ENCODE results near the gene ABCG8. TPM values are rescaled to one million over a fixed set of nuclear protein-coding genes. Genes with fewer than 3 reads are reported as not detected.

The ABCG8 gene
- total RNA-seq, 4 donors from 2014 or later: not detected

DNA sequence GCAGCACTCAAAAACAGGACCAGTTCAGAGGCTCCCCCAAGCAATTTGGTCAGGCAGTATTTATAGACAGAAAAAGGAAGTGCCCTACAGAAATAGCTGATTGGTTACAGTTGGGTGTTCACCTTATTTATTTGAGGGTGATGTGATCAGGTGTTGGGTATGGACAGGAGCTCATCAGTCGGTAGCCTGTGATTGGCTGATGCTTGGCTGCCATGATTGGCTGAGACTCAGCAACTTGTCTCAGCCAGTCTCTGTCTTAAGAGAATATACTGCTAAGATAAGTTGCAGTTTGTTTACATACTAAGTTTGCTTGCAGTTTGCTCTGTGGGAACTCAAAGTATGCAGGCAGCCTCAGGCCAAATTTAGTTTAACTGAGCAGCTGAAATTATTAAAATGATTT is 9.4 kb downstream of the ABCG8 start:
- Histone ChIP-seq H3K4me1 (no peaks in the 10 kb centered on the region), H3K9me3 (no peaks in the 10 kb centered on the region), H3K27me3 (peaks cover 0 to 3% of the 10 kb centered on the region in 2 donors), H3K4me3 (no peak overlapping the region), H3K36me3 (no peaks in the 10 kb centered on the region), H3K27ac (no peak overlapping the region)
- no peak for DNase-seq (ENCODE audit: low spot score in 2 of 2)
- no peak for TF ChIP-seq EP300 (IDR thresholded peaks at IDR 0.05)
- TF ChIP-seq POLR2A (IDR thresholded peaks at IDR 0.05): no peak
- no peak for TF ChIP-seq CTCF (IDR thresholded peaks at IDR 0.05)
- WGBS, 2 donors: 81 to 94% methylated on average over 1 of the region's 1 CpG

DNA sequence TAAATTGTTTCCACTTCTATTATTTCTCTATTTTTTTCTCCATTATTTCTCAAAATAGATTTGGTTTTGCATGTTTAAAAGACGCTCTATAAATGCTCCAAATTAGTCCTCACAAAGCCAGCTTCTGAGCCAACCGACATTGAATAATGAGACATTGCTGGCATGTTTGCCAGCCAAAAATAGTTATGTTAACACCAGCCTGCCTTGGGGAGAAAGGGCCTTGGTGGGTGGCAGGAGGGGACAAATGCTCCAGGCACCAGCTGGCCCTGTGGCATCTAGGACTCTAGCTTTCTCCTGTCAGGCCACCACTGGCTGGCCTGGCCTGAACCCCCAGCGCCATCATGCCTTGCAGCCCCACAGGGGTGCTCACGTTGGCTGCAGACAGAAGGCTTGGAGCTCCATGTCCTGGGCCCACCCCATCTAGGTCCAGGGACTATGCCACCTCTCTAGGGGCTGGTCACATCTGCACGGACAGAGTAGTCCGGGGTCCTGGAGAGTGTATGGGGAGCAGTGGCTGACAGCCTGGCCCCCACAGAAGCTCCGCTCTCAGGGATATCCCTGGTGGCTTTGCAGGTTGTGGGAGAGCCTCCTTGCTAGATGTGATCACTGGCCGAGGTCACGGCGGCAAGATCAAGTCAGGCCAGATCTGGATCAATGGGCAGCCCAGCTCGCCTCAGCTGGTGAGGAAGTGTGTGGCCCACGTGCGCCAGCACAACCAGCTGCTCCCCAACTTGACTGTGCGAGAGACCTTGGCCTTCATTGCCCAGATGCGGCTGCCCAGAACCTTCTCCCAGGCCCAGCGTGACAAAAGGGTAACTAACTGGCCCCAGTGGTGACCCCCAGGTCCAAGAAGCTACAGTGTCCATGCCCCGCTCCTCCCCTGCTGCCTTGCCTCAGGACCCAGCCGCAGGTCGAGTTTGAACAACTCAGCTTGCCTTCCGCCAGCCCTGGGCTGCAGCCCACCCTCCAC is 12.5 kb downstream of the ABCG8 start:
- Histone ChIP-seq H3K27ac (no peak overlapping the region), H3K9me3 (no peaks in the 10 kb centered on the region), H3K4me3 (no peak overlapping the region), H3K4me1 (no peaks in the 10 kb centered on the region), H3K27me3 (peaks cover 0 to 9% of the 10 kb centered on the region in 2 donors), H3K36me3 (no peaks in the 10 kb centered on the region)
- no peak for DNase-seq (ENCODE audit: low spot score in 2 of 2)
- no peak for TF ChIP-seq EP300 (IDR thresholded peaks at IDR 0.05)
- TF ChIP-seq CTCF (IDR thresholded peaks at IDR 0.05): no peak
- TF ChIP-seq POLR2A (IDR thresholded peaks at IDR 0.05): no peak
- WGBS, 2 donors: 82 to 86% methylated on average over 17 to 20 of the region's 20 CpGs

GRCh38 chr2:43852196-43852730 is 13.5 kb downstream of the ABCG8 start:
- no peaks in the 10 kb centered on the region for H3K4me1 ChIP-seq
- no peak overlapping the region for H3K4me3 ChIP-seq
- H3K27ac ChIP-seq: no peak overlapping the region
- H3K9me3 ChIP-seq: no peaks in the 10 kb centered on the region
- WGBS, 2 donors: 90 to 92% methylated on average over 19 to 21 of the region's 21 CpGs
- DNase-seq (ENCODE audit: low spot score in 2 of 2): no peak
- no peak for TF ChIP-seq CTCF (IDR thresholded peaks at IDR 0.05)
- H3K36me3 ChIP-seq: no peaks in the 10 kb centered on the region
- peaks cover 0 to 9% of the 10 kb centered on the region in 2 donors for H3K27me3 ChIP-seq

DNA sequence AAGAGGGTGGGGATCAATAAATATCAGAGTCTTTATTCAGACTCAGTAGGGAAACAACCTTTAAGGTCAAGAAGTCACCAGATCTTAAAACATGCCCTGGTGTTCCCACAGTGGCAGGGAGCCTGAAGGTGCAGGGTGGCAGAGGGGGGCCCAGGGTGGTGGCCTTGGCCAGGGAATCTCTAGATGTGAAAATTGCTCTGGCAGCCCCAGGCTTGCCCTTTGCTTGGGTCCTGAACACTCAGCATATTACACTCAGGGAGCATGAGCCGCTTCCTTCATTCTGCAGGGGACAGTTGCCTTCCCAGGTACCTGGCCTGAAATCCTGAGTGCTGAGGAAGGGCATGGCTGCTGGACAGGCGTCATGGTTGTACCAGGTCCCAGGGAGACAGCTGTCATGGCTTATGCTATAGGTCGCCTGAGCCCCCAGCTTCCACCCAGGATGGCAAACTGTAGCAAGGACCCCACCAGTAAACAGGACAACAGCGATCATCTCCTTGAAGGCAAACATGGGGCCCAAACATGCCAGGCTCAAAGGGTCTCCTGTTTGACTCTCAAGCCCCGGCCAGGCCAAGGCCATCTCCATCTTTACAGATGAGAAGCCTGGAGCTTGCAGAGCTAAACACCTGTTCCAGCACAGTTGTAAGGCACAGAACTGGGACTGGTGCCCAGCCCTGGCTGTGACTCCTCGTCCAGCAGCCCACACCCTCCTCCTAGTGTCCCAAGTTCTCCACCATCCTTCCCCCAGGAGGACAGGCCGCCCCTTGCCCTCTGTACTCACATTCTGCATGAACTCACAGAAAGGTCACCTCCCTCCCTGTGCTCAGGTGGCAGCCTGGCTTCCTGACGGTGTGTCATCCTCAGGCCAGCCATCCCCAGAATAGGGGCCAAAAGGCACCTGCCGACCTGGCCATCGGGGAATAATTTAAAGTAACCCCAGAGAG is 14.6 kb downstream of the ABCG8 start:
- Histone ChIP-seq H3K27me3 (peaks cover 0 to 9% of the 10 kb centered on the region in 2 donors), H3K36me3 (no peaks in the 10 kb centered on the region), H3K4me3 (no peak overlapping the region), H3K27ac (no peak overlapping the region), H3K9me3 (no peaks in the 10 kb centered on the region), H3K4me1 (no peaks in the 10 kb centered on the region)
- DNase-seq (ENCODE audit: low spot score in 2 of 2): no peak
- TF ChIP-seq CTCF (IDR thresholded peaks at IDR 0.05) (no peak), EP300 (IDR thresholded peaks at IDR 0.05) (no peak), POLR2A (IDR thresholded peaks at IDR 0.05) (no peak)
- WGBS, 2 donors: 75 to 81% methylated on average over 10 of the region's 10 CpGs

Measured in tibial nerve (tissue), 4 donors.